Germinal center (tissue), 1 donor: ENCODE results near the gene TSC22D1.
"Not testable (repeated sequence)": the region's sequence is repeated elsewhere in the genome, so short reads cannot be mapped to it uniquely, and the experiment has no call there.

Source experiments
- DNase-seq: peaks from one replicate; pipeline ENCODE4 v3.0.0; 2012; ENCODE audit warnings: mixed read lengths, low spot score

Gene TSC22D1

DNA sequence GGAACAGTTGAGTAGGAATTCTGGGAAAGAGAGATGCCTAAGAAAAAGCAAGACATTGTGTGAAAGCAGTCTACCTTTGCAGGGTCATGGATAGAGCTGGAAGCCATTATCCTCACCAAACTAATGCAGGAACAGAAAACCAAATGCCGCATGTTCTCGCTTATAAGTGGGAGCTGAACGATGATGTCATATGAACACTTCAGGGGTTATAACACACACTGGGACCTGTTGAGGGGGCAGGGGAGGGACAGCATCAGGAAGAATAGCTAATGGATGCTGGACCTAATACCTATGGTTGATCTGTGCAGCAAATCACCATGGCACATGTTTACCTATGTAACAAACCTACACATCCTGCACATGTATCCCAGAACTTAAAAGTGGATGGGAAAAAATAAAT, 69.9 kb downstream of the TSC22D1 start:
- no peak for DNase-seq

DNA sequence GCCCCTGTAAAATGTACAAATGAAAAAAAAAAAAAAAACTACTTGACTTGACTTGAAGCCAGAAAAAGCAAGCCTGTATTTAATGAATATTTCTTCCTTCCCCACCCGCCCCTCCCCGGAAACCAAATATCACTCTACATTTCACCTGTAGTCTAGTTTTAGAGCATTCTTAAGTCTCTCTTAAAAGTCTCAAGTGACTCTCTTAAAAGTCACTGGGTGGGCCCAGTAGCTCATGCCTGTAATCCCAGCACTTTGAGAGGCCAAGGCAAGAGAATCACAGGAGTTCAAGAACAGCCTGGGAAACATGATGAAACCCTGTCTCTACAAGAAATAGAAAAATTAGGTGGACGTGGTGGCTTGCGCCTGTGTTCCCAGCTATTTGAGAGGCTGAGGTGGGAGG, 72.0 kb downstream of the TSC22D1 start:
- no peak for DNase-seq

DNA sequence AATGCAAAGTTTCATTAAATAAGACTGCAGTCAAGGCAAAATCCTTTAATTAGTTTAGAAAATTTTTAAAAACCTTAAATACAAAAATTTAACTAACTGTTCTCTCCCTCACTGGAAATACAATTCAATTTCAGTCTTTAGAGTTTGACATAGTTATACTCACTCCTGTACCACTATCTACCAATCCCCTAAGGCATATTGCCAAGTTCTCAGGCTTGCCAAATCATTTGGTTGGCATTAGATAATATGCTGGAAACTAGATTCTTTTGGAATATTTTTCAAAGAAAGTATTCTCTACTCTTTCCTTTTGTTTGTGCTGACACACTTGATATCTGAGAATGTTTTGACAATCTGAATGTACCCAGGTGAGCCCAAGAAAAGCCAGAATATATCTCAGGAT, 77.2 kb downstream of the TSC22D1 start:
- DNase-seq: no peak

DNA sequence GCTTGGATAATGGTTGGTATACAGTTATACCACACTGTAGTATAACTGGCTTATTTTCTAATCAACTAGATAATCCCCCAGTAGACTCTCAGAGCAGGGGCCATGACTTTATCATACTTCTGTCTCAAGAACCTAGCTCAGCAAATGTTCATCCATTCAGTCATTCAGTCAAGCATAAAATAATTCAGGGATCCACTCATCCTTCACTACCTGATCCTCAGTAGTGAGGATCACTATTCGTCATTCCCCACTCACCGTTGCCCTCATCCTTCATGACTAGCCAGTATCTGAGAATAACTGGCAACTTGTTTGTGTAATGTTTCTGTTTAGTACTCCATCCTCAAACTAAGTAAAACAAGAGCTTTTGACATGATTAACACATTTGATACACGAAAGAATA, 77.6 kb downstream of the TSC22D1 start:
- no peak for DNase-seq

DNA sequence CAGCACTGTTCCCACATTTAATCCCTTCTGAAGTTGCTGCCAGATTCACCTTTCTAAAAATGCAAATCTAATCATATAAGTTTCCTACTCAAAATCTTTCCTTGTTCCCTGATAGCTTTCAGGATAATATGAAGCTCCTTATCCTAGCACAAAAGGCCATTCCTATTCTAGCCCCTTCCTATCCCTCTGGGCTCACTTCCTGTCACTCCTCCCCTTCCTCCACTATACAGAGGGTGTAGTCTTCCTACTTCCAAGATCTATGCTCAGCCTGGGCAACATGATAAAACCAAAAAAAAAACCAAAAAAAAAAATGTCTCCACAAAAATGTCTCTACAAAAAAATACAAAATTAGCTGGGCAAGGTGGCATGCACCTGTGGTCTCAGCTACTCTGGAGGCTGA, 78.3 kb downstream of the TSC22D1 start:
- DNase-seq: no peak

DNA sequence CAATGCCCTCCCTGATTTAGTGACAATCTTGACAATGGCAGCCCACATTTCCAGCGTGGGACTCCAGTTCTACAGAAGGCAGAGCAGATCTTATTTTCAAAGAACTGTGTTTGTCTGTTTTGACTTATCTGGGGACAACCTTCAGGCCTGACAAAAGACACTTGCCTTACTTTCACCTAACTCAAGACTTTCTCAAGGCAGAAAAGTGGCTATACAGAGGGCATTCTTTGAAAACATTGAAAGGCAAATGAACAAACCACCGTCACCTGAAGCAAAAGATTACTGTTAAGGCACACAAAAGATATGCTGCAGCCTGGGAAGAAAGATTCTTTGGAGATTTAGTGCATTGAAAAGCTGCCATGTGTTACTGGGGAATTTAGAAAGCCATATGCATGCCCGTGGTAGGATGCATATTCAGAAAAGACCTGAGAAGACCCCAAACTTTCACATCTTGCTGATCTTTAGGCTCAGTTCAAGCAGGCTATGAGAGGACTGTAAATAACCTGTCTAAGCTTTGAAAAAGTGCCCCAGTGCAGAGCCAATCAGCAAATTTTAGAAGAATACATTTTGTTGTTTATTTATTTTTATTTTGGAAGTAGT, 82.8 kb downstream of the TSC22D1 start:
- no peak for DNase-seq

DNA sequence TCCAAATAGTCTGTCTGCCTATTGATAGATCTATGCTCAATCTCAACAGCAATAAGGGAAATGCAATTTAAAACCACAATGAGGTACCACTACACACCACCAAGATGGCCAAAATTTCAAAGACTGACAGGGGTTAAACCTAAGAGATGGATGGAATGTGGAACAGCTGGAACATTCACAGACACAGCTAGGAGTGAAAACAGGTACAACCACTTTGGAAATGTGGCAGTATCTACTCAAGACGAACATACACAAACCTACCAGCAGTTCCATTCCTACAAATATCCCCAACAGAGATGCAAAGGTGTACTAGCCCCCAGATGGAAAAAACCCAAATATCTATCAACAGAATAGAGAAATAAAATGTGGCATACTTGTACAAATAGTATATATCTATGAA, 86.4 kb downstream of the TSC22D1 start:
- no peak for DNase-seq

DNA sequence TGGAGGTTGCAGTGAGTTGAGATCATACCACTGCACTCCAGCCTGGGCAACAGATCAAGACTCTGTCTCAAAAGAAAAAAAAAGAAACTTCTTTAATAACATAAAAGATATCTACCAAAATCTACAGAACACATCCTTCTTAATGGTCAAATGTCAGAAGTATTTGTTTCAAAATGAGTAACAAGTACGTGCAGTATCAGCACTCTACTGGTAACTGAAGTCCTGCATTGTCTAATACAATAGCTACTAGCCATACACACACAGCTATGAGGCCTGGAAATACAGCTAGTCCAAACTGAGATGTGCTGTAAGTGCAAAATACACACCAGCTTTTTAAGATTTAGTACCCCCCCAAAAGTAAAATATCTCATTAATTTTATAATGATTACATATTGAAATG, 88.1 kb downstream of the TSC22D1 start:
- DNase-seq: no peak

DNA sequence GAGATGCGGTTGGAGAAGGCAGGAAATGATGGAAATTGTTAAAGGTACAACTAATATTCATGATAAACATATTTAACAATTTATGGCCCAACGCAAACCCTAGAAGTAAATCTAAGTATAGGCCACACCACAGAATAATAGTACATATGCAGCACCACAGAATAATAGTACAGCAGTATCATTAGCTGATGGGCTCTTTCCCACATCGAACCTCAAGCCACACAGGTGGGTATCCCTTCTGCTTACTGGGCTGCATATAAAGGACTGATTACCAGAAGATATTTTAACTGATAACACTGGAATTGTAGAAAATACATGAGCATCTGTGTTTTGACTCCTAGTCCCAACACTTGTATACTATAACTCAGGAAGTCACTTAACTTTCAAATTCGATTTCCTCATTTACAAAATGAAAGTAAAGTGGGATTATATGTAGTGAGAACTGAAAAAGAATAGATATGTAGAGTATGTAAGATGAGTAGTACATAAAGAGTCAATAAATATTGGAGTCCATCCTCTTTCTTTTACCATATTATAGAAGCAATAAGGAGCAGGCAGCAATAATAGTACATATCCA, 91.5 kb downstream of the TSC22D1 start:
- no peak for DNase-seq

DNA sequence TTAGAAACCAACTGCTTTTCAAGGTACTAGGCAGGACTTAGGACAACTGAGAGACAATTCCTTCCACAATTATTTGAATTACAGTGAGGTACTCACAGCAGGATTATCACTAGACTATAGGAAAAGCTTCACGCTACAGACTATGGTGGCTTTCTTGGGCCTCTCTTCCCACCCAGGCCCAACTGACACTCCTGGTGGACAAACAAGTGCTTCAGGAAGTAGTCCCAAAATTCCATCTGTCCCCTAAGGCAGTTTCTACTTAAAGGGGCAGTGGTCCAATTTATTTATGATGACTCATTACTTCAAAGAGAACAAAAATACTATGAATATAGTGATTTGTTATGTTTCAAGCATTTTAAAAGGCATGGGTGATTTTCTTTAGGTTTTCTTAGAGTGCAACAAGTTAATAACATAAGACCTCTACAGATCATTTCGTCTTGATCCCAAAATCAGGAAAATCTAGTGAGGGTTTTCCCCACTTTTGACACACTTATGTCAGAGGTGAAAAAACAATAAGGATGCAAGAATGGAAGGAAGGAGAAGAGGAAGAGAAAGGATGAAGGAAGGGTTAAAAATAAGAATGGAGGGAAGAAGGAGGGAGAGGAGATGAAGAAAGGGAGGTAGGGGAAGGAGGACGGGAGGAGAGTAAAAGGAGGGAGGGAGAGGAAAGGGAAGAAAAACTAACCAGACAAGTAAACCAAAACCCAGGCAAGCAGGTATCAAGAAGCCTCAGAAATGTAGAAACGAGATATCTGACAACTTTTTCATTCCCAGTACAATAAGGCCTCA, 101.8 kb downstream of the TSC22D1 start:
- DNase-seq: no peak

DNA sequence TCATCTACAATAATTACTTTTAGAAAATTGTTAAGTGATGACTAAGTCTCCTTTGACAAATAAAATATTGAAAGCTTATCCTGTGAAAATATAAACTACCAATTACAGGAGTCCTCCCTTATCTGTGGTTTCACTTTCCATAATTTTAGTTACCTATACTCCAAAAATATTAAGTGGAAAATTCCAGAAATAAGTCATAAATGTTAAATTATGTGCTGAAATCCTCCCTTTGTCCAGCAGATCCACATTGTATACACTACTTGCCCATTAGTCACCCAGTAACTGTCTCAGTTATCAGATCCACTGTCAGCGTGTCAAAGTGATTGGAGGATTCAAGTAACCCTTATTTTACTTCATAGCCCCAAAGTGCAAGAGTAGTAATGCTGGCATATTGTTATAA, 104.4 kb downstream of the TSC22D1 start:
- no peak for DNase-seq

DNA sequence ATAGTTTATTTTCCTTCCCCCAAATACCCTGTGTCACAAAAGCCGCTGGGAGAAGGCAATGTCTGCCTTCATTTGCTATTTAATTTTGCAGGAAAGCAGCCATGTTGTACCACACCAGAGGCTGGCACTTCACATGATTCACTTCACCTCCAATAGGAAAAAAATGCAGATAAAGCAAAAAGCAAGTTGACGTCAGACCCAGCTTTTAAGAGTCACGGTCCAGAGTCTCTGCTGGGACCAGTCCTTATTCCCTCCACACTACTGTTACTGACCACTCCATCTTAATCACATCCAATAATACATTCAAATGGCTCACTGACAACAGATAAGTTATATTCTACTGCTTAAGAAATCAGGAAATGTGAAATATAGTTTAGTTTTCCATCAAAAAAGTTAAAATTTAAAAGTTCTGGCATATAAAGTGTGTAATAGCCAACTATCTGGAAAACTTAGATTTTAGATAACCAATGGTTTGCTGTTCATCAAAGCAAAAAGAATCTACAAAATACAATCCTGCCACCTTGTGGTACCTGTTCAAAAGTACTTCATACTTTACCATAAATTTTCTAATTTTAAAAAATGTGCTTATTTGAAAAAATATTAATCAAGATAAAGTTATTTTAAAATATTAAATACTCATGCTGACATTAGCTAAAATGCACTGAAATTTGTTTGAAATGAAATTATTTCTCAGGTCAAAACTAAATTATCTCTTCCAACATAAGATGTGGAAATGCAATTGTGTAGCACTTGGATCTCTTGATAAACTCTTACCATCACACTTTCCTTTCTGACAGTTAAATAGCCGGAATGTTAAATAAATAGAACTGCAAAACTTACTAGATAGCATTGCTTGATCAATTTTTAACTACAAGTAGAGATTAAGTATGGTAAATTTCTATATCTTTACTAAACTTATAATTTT, 105.2 kb downstream of the TSC22D1 start:
- no peak for DNase-seq

DNA sequence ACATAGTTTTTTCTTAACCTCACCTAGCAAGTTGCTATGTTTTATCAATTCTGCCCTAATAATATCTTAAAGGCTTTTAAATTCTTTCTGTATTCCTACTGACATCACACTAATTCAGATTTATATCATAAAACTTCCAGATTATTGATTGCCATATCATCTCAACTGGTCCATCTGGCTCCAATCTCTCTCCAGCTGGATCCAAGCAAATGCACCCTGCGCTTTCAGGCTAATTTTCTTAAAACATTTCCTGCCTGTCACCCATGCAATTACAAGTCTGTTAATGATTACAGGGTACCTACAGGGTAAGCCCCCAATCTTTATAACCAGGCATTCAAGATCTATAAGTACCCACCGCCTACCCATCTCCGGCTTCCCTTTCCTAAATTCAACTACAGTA, 107.3 kb downstream of the TSC22D1 start:
- DNase-seq: no peak

DNA sequence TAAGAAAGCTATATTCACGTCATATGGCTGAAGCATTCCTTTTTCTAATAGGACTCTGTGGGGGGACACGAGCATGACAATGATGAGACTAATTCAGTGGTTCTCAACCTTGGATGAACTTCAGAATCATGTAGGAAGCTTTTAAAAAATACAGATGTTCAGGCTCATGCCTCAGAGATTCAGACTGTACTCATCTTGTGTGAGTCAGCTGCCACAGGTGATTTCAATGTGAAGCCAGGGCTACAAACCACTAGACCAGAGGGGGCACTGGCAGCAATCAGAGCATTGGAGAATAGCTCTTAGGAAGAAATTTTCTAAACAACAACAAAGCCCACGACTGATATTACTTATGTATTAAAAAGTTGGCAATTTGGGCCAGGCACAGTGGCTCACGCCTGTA, 110.8 kb downstream of the TSC22D1 start:
- DNase-seq: no peak

DNA sequence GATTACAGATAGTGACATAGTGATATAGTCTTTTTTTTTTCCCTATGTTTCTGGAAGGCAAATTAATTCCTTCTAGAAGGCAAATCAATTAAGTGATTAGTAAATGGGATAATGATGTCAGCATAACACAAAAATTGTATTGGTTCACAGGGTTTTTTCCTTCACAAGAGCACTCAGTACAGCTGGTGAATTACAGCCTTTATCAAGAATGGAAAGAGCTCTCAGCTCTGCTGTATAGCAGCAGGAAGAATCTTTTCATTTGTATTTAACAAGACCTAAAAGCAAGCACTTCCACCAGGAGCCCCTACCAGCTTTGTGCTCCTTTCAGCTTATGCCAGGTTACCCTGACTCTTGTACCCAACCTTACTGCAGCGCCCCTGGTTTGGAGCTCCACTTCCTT, 111.7 kb downstream of the TSC22D1 start:
- DNase-seq: no peak

DNA sequence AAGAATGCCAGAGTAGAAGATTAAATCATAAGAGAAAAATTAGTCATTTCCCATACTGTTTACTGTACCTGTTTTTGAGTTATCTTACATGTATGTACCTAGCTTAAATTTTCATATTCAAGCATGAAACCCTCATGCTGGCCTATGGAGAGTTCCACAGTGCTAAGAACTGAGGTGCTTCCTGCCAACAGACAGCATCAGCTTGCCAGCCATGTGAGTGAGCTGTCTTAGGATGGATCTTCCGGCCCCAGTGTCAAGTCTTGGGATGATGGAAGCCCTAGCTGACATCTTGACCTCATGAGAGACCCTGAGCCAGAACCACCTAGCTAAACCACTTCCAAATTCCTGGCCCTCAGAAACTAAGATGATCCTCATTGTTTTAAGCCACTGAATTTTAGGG, 112.4 kb downstream of the TSC22D1 start:
- DNase-seq: no peak

DNA sequence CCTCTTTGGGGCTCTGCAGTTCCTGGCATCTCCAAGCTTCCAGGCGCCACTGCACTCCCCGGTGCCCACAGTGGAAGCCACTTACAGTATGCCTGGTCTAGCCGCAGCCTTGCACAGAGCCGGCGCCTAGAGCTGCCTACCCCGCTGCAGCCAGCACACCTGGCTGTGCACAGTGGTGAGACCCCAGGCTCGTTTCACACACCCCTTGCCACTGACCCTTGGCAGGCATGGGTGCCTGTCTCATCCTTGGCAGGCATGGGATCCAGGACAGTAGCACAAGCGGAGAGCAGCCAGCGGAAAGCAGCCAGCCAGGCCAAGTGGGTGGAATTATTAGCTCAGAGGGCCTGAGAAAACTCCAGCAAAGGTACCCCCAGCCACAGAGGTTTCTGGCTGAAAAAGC, 116.5 kb downstream of the TSC22D1 start:
- DNase-seq: no peak

DNA sequence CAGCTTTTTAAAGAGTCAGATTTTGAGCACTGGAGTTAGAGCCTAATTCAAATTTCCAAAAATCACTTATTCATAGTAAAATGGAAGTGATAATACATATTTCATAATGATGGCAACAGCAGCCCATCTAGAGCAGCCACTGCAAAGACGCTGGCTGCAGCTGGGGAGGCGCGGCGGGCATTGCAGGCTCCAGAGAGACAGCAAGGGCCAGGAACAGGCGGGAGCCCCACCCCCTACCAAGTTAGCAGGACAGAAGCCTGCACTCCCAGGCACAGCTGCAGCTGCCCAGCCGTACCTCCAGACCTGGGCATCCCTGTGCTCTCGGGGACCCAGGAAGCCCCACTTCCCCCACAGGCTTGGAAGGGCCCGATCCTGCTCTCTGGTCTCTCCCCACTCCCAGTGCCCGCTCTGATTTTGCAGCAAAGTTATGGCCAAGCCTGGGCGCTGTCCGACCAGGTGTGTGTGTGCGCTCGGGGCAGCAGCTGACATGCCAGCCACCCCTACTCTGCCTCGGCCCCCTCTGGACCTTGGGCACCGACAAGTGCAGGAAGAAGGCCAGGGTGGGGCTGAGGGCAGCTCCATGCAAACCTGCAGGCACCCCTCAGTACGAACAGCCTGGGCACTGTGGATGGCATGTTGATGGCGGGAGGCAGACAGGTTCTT, 117.7 kb downstream of the TSC22D1 start:
- no peak for DNase-seq

DNA sequence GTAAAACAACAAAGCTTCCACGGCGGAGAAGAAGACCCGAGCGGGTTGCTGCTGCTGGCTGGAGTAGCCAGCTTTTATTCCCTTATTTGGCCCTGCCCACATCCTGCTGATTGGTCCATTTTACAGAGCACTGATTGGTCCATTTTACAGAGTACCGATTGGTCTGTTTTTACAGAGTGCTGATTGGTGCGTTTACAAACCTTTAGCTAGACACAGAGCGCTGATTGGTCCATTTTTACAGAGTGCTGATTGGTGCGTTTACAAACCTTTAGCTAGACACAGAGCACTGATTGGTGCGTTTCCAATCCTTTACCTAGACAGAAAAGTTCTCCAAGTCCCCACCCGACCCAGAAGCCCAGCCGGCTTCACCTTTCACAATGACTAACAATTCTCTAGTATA, 119.9 kb downstream of the TSC22D1 start:
- DNase-seq: not testable (repeated sequence)

DNA sequence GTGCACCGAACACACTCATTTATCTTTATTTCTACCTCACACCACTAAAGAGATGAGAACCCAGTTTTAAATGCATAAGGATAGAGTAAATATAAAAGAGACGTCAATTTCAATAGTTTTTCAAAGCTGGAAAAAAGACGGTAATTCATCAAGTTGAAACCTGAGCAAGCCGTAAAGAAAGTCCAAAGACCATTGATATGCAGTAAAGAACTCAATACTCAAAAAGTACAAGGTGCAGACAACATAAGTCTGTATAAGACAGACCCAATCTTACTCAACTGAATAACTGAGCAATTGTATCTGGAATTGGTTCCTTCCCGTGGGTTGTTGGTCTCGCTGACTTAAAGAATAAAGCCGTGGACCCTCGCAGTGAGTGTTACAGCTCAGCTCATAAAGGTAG, 120.4 kb downstream of the TSC22D1 start:
- DNase-seq: no peak

DNA sequence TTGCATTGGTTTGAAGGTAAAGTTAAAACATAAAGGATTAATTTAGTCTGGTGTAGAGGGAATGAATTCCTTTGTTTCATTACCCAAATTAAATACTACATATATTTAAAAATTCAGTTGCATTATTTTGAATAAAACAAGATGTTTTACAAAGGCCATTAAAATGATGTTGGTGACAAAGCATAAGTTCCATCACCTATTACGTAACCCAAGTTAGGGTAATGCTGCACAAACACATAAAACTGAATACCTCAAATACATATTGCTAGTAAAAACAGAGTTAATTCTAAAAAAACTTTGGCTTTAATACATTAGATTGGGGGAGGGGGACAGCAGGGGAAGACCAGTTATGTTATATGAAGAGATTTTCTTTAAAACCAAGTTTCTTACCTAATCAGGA, 122.2 kb downstream of the TSC22D1 start:
- DNase-seq: no peak

DNA sequence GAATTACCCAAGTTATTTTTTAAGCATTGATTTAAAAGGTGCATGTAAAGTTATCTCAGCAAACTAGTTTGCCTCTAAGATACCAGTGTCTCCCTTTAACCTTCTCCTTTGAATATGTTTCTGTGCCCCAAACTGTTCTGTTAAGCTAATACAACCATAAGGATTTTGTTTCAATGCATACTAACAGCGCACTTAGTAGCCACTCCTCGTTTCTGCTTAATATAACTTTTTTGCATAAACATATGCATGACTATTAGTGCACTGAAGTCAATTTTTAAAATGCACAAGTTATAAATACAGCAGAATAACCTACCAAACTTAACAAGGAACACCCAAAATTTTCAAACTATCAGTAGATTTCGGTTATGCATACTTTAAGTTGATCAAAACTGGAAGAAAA, 123.1 kb downstream of the TSC22D1 start:
- DNase-seq: no peak
